ENCODE results near the gene TENM3. TPM values are rescaled to one million over a fixed set of nuclear protein-coding genes. Genes with fewer than 3 reads are reported as not detected.

TENM3 gene
- total and polyA plus RNA-seq, 2 of the 8 experiments (the other 6 are each of a cell fraction or from before 2014, with no cell fraction given), result 36.9 to 69.3 TPM

- WGBS, 2 experiments (ENCODE audit: extremely low coverage in 1 of 2, insufficient coverage in 1 of 2, insufficient read length in 1 of 2, insufficient replicate concordance in 2 of 2, low coverage in 1 of 2, low lambda C conversion rate in 2 of 2, missing lambda C conversion rate in 1 of 2), result 91% methylated on average over 2 of the region's 2 CpGs; no CpG with 5 or more reads in 1 of the 2 experiments
These were observed 505.7 kb downstream of the TENM3 start for GRCh38 chr4:182748949-182749348.

More at GRCh38 chr4:182748949-182749348, 505.7 kb downstream of the TENM3 start:
- Histone ChIP-seq H4K5ac (ENCODE audit: insufficient read length, low read depth, low read length) (no peak overlapping the region), H3K79me1 (ENCODE audit: low read depth, low read length) (no peaks in the 10 kb centered on the region), H3K79me2 (ENCODE audit: control insufficient read depth in 1 of 2, insufficient read depth in 2 of 2, low read length in 2 of 2) (no peaks in the 10 kb centered on the region), H3K9me3 (ENCODE audit: insufficient read depth in 2 of 2, low read depth in 1 of 2, low read length in 1 of 2) (no peaks in the 10 kb centered on the region), H2BK5ac (ENCODE audit: low read depth, low read length) (no peak overlapping the region), H2BK12ac (ENCODE audit: low read depth, low read length) (no peak overlapping the region), H3K27ac (ENCODE audit: low read depth, low read length) (no peak overlapping the region), H3K23ac (ENCODE audit: insufficient read length) (no peak overlapping the region), H3K9ac (replicated peaks in 1 of 4; ENCODE audit: extremely low read depth in 1 of 4, low read depth in 3 of 4, low read length in 3 of 4) (no peak overlapping the region), H2AK5ac (ENCODE audit: low read depth, low read length) (no peak overlapping the region), H2BK20ac (ENCODE audit: low read length) (no peak overlapping the region), H3K56ac (replicated peaks; ENCODE audit: insufficient read length, low read depth, low read length) (no peak overlapping the region), H3K14ac (ENCODE audit: insufficient read length) (no peak overlapping the region), H3K23me2 (ENCODE audit: low read depth, low read length) (no peaks in the 10 kb centered on the region), H3K27me3 (replicated peaks in 1 of 4; ENCODE audit: control insufficient read depth in 3 of 4, extremely low read depth in 1 of 4, insufficient read depth in 3 of 4, low read length in 3 of 4) (no peaks in the 10 kb centered on the region), H4K8ac (ENCODE audit: extremely low read depth, insufficient read depth, low read length) (no peak overlapping the region), H3K4ac (replicated peaks; ENCODE audit: insufficient read length, low read depth, low read length) (no peak overlapping the region), H4K91ac (replicated peaks; ENCODE audit: insufficient read length, low read length) (no peak overlapping the region), H3K4me1 (replicated peaks in 1 of 4; ENCODE audit: control insufficient read depth in 3 of 4, insufficient read depth in 4 of 4, low read length in 3 of 4) (peaks cover 0 to 3% (median 0%) of the 10 kb centered on the region in 4 experiments; a peak in 1 of 7 replicates), H2BK120ac (replicated peaks; ENCODE audit: low read depth, low read length) (no peak overlapping the region), H4K20me1 (replicated peaks in 1 of 2; ENCODE audit: control insufficient read depth in 1 of 2, insufficient read depth in 2 of 2, low read length in 2 of 2) (no peaks in the 10 kb centered on the region), H3K36me3 (ENCODE audit: control insufficient read depth in 2 of 4, insufficient read depth in 4 of 4, low read length in 3 of 4) (peaks cover 0 to 10% (median 1%) of the 10 kb centered on the region in 4 experiments; a peak in 3 of 8 replicates), H3K4me3 (ENCODE audit: extremely low read depth in 1 of 4, insufficient read depth in 2 of 4, low read depth in 3 of 4, low read length in 4 of 4) (no peak overlapping the region), H3K4me2 (ENCODE audit: insufficient read depth in 1 of 2, low read depth in 2 of 2, low read length in 2 of 2) (no peak overlapping the region), H2AFZ (ENCODE audit: low read length) (no peak overlapping the region), H2BK15ac (ENCODE audit: low read length) (no peak overlapping the region), H3K18ac (ENCODE audit: extremely low read depth, low read length) (no peak overlapping the region)
- DNase-seq (ENCODE audit: low read depth in 1 of 2, low spot score in 2 of 2) (no peak), FAIRE-seq (no peak)
- TF ChIP-seq SP4 (IDR thresholded peaks at IDR 0.05; ENCODE audit: low read length) (no peak), POLR2AphosphoS5 (IDR thresholded peaks at IDR 0.05; ENCODE audit: low read depth, low read length) (no peak)
- POLR2A ChIA-PET (ENCODE audit: partially characterized antibody), result no interaction called here
- CTCF ChIA-PET (ENCODE audit: partially characterized antibody), result interaction anchor here (1.0 to 1.2 kb wide), 3 partner anchors 10 to 17 kb away, joined by 3 read pairs; no protein-coding TSS in a partner anchor
